Ecto neural progenitor cell (in vitro differentiated cells): Measurements from ENCODE around the gene FCER1G.

Source experiments
- DNase-seq: peaks from one replicate; pipeline ENCODE4 v3.0.0-alpha.2; 2018; ENCODE audit warnings: low spot score

The FCER1G gene

GRCh38 chr1:161215076-161215475, at the start of gene FCER1G:
FCER1G (plus strand) TSS chr1:161215295; CDS start chr1:161215322, 27 bp downstream.
- DNase-seq: peak; percentile 36

- DNase-seq: peak; percentile 95
Observed at GRCh38 chr1:161165742-161166668, 49.1 kb upstream of the FCER1G start, which contains the start of gene PPOX. PPOX (plus strand) TSS chr1:161166426; CDS start chr1:161166848, 422 bp downstream.

GRCh38 chr1:161166669-161167548, 48.2 kb upstream of the FCER1G start:
- peak; percentile 64 for DNase-seq

GRCh38 chr1:161168906-161169305, 46.2 kb upstream of the FCER1G start:
- DNase-seq: no peak

GRCh38 chr1:161171191-161171590, 43.9 kb upstream of the FCER1G start:
- no peak for DNase-seq

- no peak for DNase-seq
Observed at GRCh38 chr1:161171696-161172095, 43.4 kb upstream of the FCER1G start.

- DNase-seq: no peak
Observed at GRCh38 chr1:161172349-161172748, 42.7 kb upstream of the FCER1G start.

GRCh38 chr1:161172776-161173376, 42.2 kb upstream of the FCER1G start:
- no peak for DNase-seq

GRCh38 chr1:161173711-161174110, 41.4 kb upstream of the FCER1G start:
- no peak for DNase-seq

GRCh38 chr1:161174911-161175310, 40.2 kb upstream of the FCER1G start:
- no peak for DNase-seq

GRCh38 chr1:161175771-161176453, 39.2 kb upstream of the FCER1G start:
- DNase-seq: no peak

- no peak for DNase-seq
Observed at GRCh38 chr1:161176468-161177111, 38.5 kb upstream of the FCER1G start.

GRCh38 chr1:161177112-161177935, 37.8 kb upstream of the FCER1G start, which contains the start of gene B4GALT3:
B4GALT3 (minus strand) TSS chr1:161177507; CDS start chr1:161176060, 1,447 bp downstream.
- DNase-seq: peak; percentile 96

GRCh38 chr1:161177936-161178244, 37.2 kb upstream of the FCER1G start:
- no peak for DNase-seq

GRCh38 chr1:161179698-161180097, 35.4 kb upstream of the FCER1G start:
- no peak for DNase-seq

GRCh38 chr1:161180639-161181038, 34.5 kb upstream of the FCER1G start:
- no peak for DNase-seq

GRCh38 chr1:161182214-161182613, 32.9 kb upstream of the FCER1G start:
- no peak for DNase-seq

- DNase-seq: no peak
Observed at GRCh38 chr1:161185282-161185682, 29.8 kb upstream of the FCER1G start.

- no peak for DNase-seq
Observed at GRCh38 chr1:161185732-161186311, 29.3 kb upstream of the FCER1G start.

GRCh38 chr1:161187311-161187710, 27.8 kb upstream of the FCER1G start:
- DNase-seq: no peak
